ENCODE data around the gene STXBP2.

Gene STXBP2

GRCh38 chr19:7625763-7626372 lies 11.0 kb upstream of the STXBP2 start:
- H3K9me3 ChIP-seq (ENCODE audit: control insufficient read depth, low read length), result no peaks in the 10 kb centered on the region
- no peaks in the 10 kb centered on the region for H3K27me3 ChIP-seq (replicated peaks; ENCODE audit: control insufficient read depth, insufficient read depth, low read length)
- H3K36me3 ChIP-seq (ENCODE audit: control insufficient read depth, insufficient read depth, low read length, severe bottlenecking), result peaks cover 38% of the 10 kb centered on the region
- H3K4me1 ChIP-seq (ENCODE audit: control insufficient read depth, insufficient read depth, low read length), result peaks cover 20% of the 10 kb centered on the region
- H3K9ac ChIP-seq (ENCODE audit: low read length), result no peak overlapping the region
- no peak overlapping the region for H3K4me3 ChIP-seq (ENCODE audit: low read length)
- DNase-seq (ENCODE audit: low read depth), result no peak

GRCh38 chr19:7627166-7627565 lies 9.7 kb upstream of the STXBP2 start:
- Histone ChIP-seq H3K9ac (ENCODE audit: low read length) (no peak overlapping the region), H3K4me1 (ENCODE audit: control insufficient read depth, insufficient read depth, low read length) (peaks cover 22% of the 10 kb centered on the region), H3K4me3 (ENCODE audit: low read length) (no peak overlapping the region), H3K27me3 (replicated peaks; ENCODE audit: control insufficient read depth, insufficient read depth, low read length) (no peaks in the 10 kb centered on the region), H3K36me3 (ENCODE audit: control insufficient read depth, insufficient read depth, low read length, severe bottlenecking) (peaks cover 30% of the 10 kb centered on the region), H3K9me3 (ENCODE audit: control insufficient read depth, low read length) (no peaks in the 10 kb centered on the region)
- no peak for DNase-seq (ENCODE audit: low read depth)

- H3K27me3 ChIP-seq (replicated peaks; ENCODE audit: control insufficient read depth, insufficient read depth, low read length), result no peaks in the 10 kb centered on the region
- DNase-seq (ENCODE audit: low read depth), result peak; percentile 19
- peaks cover 22% of the 10 kb centered on the region for H3K4me1 ChIP-seq (ENCODE audit: control insufficient read depth, insufficient read depth, low read length)
- H3K9me3 ChIP-seq (ENCODE audit: control insufficient read depth, low read length), result no peaks in the 10 kb centered on the region
- peak overlapping the region; percentile 100 for H3K4me3 ChIP-seq (ENCODE audit: low read length)
- peak overlapping the region; percentile 99 for H3K9ac ChIP-seq (ENCODE audit: low read length)
- H3K36me3 ChIP-seq (ENCODE audit: control insufficient read depth, insufficient read depth, low read length, severe bottlenecking), result peaks cover 16% of the 10 kb centered on the region
These were observed 8.2 kb upstream of the STXBP2 start for GRCh38 chr19:7628589-7629311.

- Histone ChIP-seq H3K4me1 (ENCODE audit: control insufficient read depth, insufficient read depth, low read length) (peaks cover 22% of the 10 kb centered on the region), H3K27me3 (replicated peaks; ENCODE audit: control insufficient read depth, insufficient read depth, low read length) (no peaks in the 10 kb centered on the region)
These were observed 7.4 kb upstream of the STXBP2 start, which contains the start of the genes PET100 and XAB2 for GRCh38 chr19:7629347-7630054. PET100 (plus strand) TSS chr19:7629793; CDS start chr19:7629834, 41 bp downstream. XAB2 (minus strand) TSS chr19:7629545; CDS start chr19:7629527, 18 bp downstream.

GRCh38 chr19:7631577-7631976 lies 5.3 kb upstream of the STXBP2 start:
- H3K4me1 ChIP-seq (ENCODE audit: control insufficient read depth, insufficient read depth, low read length), result peaks cover 22% of the 10 kb centered on the region
- no peak overlapping the region for H3K4me3 ChIP-seq (ENCODE audit: low read length)
- H3K9ac ChIP-seq (ENCODE audit: low read length), result no peak overlapping the region
- H3K27me3 ChIP-seq (replicated peaks; ENCODE audit: control insufficient read depth, insufficient read depth, low read length), result peaks cover 20% of the 10 kb centered on the region
- H3K9me3 ChIP-seq (ENCODE audit: control insufficient read depth, low read length), result no peaks in the 10 kb centered on the region
- peaks cover 4% of the 10 kb centered on the region for H3K36me3 ChIP-seq (ENCODE audit: control insufficient read depth, insufficient read depth, low read length, severe bottlenecking)
- DNase-seq (ENCODE audit: low read depth), result no peak

More at GRCh38 chr19:7629347-7630054, 7.4 kb upstream of the STXBP2 start, which contains the start of the genes PET100 and XAB2:
- H3K4me3 ChIP-seq (ENCODE audit: low read length), result peak within 1 kb of the TSS; percentile 100
- peak; percentile 99 for DNase-seq (ENCODE audit: low read depth)
- no peaks in the 10 kb centered on the region for H3K9me3 ChIP-seq (ENCODE audit: control insufficient read depth, low read length)
- peaks cover 15% of the 10 kb centered on the region for H3K36me3 ChIP-seq (ENCODE audit: control insufficient read depth, insufficient read depth, low read length, severe bottlenecking)
- H3K9ac ChIP-seq (ENCODE audit: low read length), result peak within 1 kb of the TSS; percentile 99

- H3K27me3 ChIP-seq (replicated peaks; ENCODE audit: control insufficient read depth, insufficient read depth, low read length), result peaks cover 25% of the 10 kb centered on the region
- H3K36me3 ChIP-seq (ENCODE audit: control insufficient read depth, insufficient read depth, low read length, severe bottlenecking), result peaks cover 4% of the 10 kb centered on the region
- no peak overlapping the region for H3K4me3 ChIP-seq (ENCODE audit: low read length)
- DNase-seq (ENCODE audit: low read depth), result no peak
- H3K4me1 ChIP-seq (ENCODE audit: control insufficient read depth, insufficient read depth, low read length), result peaks cover 22% of the 10 kb centered on the region
- no peaks in the 10 kb centered on the region for H3K9me3 ChIP-seq (ENCODE audit: control insufficient read depth, low read length)
- no peak overlapping the region for H3K9ac ChIP-seq (ENCODE audit: low read length)
These were observed 4.3 kb upstream of the STXBP2 start for GRCh38 chr19:7632340-7633203.

- Histone ChIP-seq H3K4me3 (ENCODE audit: low read length) (no peak within 1 kb of the TSS), H3K36me3 (ENCODE audit: control insufficient read depth, insufficient read depth, low read length, severe bottlenecking) (peaks cover 4% of the 10 kb centered on the region), H3K9me3 (ENCODE audit: control insufficient read depth, low read length) (no peaks in the 10 kb centered on the region), H3K4me1 (ENCODE audit: control insufficient read depth, insufficient read depth, low read length) (peaks cover 13% of the 10 kb centered on the region), H3K27me3 (replicated peaks; ENCODE audit: control insufficient read depth, insufficient read depth, low read length) (peaks cover 36% of the 10 kb centered on the region), H3K9ac (ENCODE audit: low read length) (no peak within 1 kb of the TSS)
- DNase-seq (ENCODE audit: low read depth), result no peak
These were observed 3.2 kb upstream of the STXBP2 start, which contains the start of gene PCP2 for GRCh38 chr19:7633698-7634097. PCP2 (minus strand) TSS chr19:7633719; CDS start chr19:7633457, 262 bp downstream.

GRCh38 chr19:7635670-7636069 lies 1.2 kb upstream of the STXBP2 start:
- no peak for DNase-seq (ENCODE audit: low read depth)
- H3K36me3 ChIP-seq (ENCODE audit: control insufficient read depth, insufficient read depth, low read length, severe bottlenecking), result peaks cover 4% of the 10 kb centered on the region
- H3K27me3 ChIP-seq (replicated peaks; ENCODE audit: control insufficient read depth, insufficient read depth, low read length), result peaks cover 38% of the 10 kb centered on the region

GRCh38 chr19:7636317-7636690 lies 606 bp upstream of the STXBP2 start:
- DNase-seq (ENCODE audit: low read depth), result no peak
- Histone ChIP-seq H3K4me3 (ENCODE audit: low read length) (no peak overlapping the region), H3K9me3 (ENCODE audit: control insufficient read depth, low read length) (no peaks in the 10 kb centered on the region), H3K9ac (ENCODE audit: low read length) (no peak overlapping the region), H3K27me3 (replicated peaks; ENCODE audit: control insufficient read depth, insufficient read depth, low read length) (peaks cover 38% of the 10 kb centered on the region), H3K36me3 (ENCODE audit: control insufficient read depth, insufficient read depth, low read length, severe bottlenecking) (peaks cover 4% of the 10 kb centered on the region), H3K4me1 (ENCODE audit: control insufficient read depth, insufficient read depth, low read length) (no peaks in the 10 kb centered on the region)

More at GRCh38 chr19:7635670-7636069, 1.2 kb upstream of the STXBP2 start:
- Histone ChIP-seq H3K4me1 (ENCODE audit: control insufficient read depth, insufficient read depth, low read length) (peaks cover 4% of the 10 kb centered on the region), H3K9me3 (ENCODE audit: control insufficient read depth, low read length) (no peaks in the 10 kb centered on the region), H3K9ac (ENCODE audit: low read length) (no peak overlapping the region), H3K4me3 (ENCODE audit: low read length) (no peak overlapping the region)

- no peak overlapping the region for H3K4me3 ChIP-seq (ENCODE audit: low read length)
- no peaks in the 10 kb centered on the region for H3K9me3 ChIP-seq (ENCODE audit: control insufficient read depth, low read length)
- H3K36me3 ChIP-seq (ENCODE audit: control insufficient read depth, insufficient read depth, low read length, severe bottlenecking), result no peaks in the 10 kb centered on the region
- H3K27me3 ChIP-seq (replicated peaks; ENCODE audit: control insufficient read depth, insufficient read depth, low read length), result peaks cover 38% of the 10 kb centered on the region
- H3K4me1 ChIP-seq (ENCODE audit: control insufficient read depth, insufficient read depth, low read length), result no peaks in the 10 kb centered on the region
- H3K9ac ChIP-seq (ENCODE audit: low read length), result no peak overlapping the region
- no peak for DNase-seq (ENCODE audit: low read depth)
These were observed 705 bp downstream of the STXBP2 start for GRCh38 chr19:7637374-7638256.

Measured in adipocyte (in vitro differentiated cells).